HG03460 (cell line): ENCODE results near the gene DR1.

Experiments
- ATAC-seq: cut with Tn5 transposase; IDR thresholded peaks from one replicate; pipeline ENCODE4 v1.9.1; 2021; ENCODE audit not compliant: unreplicated experiment

Gene DR1

GRCh38 chr1:93345633-93346420 is at the start of gene DR1:
DR1 (plus strand) TSS chr1:93345907; CDS start chr1:93346646, 739 bp downstream.
- ATAC-seq, result peak; percentile 67

GRCh38 chr1:93296555-93297154 is 49.1 kb upstream of the DR1 start:
- no peak for ATAC-seq

GRCh38 chr1:93301131-93301530 is 44.6 kb upstream of the DR1 start:
- no peak for ATAC-seq

- ATAC-seq, result no peak
Observed at GRCh38 chr1:93302078-93302477, 43.6 kb upstream of the DR1 start.

- ATAC-seq, result no peak
Observed at GRCh38 chr1:93304716-93305138, 41.0 kb upstream of the DR1 start.

- no peak for ATAC-seq
Observed at GRCh38 chr1:93306920-93307319, 38.8 kb upstream of the DR1 start.

GRCh38 chr1:93313026-93313425 is 32.7 kb upstream of the DR1 start:
- ATAC-seq, result no peak

- ATAC-seq, result no peak
Observed at GRCh38 chr1:93317207-93317606, 28.5 kb upstream of the DR1 start.

GRCh38 chr1:93317943-93318342 is 27.8 kb upstream of the DR1 start:
- ATAC-seq, result no peak

- ATAC-seq, result no peak
Observed at GRCh38 chr1:93321720-93322119, 24.0 kb upstream of the DR1 start.

GRCh38 chr1:93322349-93322748 is 23.4 kb upstream of the DR1 start:
- no peak for ATAC-seq

- no peak for ATAC-seq
Observed at GRCh38 chr1:93323185-93323820, 22.4 kb upstream of the DR1 start.

- no peak for ATAC-seq
Observed at GRCh38 chr1:93324486-93325464, 20.9 kb upstream of the DR1 start.

GRCh38 chr1:93328809-93329760 is 16.6 kb upstream of the DR1 start:
- no peak for ATAC-seq

- ATAC-seq, result no peak
Observed at GRCh38 chr1:93330196-93330595, 15.5 kb upstream of the DR1 start.

- ATAC-seq, result no peak
Observed at GRCh38 chr1:93330617-93331016, 15.1 kb upstream of the DR1 start.

- no peak for ATAC-seq
Observed at GRCh38 chr1:93331412-93331811, 14.3 kb upstream of the DR1 start.

GRCh38 chr1:93332368-93332767 is 13.3 kb upstream of the DR1 start:
- ATAC-seq, result no peak

GRCh38 chr1:93338387-93339146 is 7.1 kb upstream of the DR1 start:
- ATAC-seq, result no peak
